KMS-11 (cell line): Measurements from ENCODE around the gene TLR6.

Source experiments
- H2AFZ ChIP-seq: fragments of 200-600 bp; sonication (generic); 2 replicates; pipeline ENCODE4 v1.6.1; 2016; ENCODE audit warnings: antibody characterized with exemption, mixed run types, low read depth
- H3K27ac ChIP-seq: fragments of 200-600 bp; sonication (generic); 2 replicates; pipeline ENCODE4 v1.6.1; 2016; ENCODE audit warnings: mild to moderate bottlenecking, mixed run types
- H3K27me3 ChIP-seq: fragments of 200-600 bp; sonication (generic); 2 replicates; pipeline ENCODE4 v1.6.1; 2017; ENCODE audit warnings: mild to moderate bottlenecking, low read depth, mixed run types, moderate library complexity; ENCODE audit not compliant: insufficient read depth
- H3K36me3 ChIP-seq: fragments of 200-600 bp; sonication (generic); 2 replicates; pipeline ENCODE4 v1.6.1; 2017; ENCODE audit warnings: mild to moderate bottlenecking, mixed run types; ENCODE audit not compliant: insufficient read depth
- H3K4me1 ChIP-seq: fragments of 200-600 bp; sonication (generic); 2 replicates; pipeline ENCODE4 v1.6.1; 2016; ENCODE audit warnings: mild to moderate bottlenecking, low read depth, mixed run types; ENCODE audit not compliant: poor library complexity, severe bottlenecking
- H3K4me2 ChIP-seq: fragments of 200-600 bp; sonication (generic); 2 replicates; pipeline ENCODE4 v1.7.0; 2016; ENCODE audit warnings: mild to moderate bottlenecking, mixed run types
- H3K4me3 ChIP-seq: fragments of 200-600 bp; sonication (generic); IDR thresholded peaks from 2 replicates; pipeline ENCODE4 v1.6.1; 2017; ENCODE audit warnings: low read depth, low read length, mixed read lengths; ENCODE audit not compliant: insufficient read depth
- H3K79me2 ChIP-seq: fragments of 200-600 bp; sonication (generic); 2 replicates; pipeline ENCODE4 v1.6.1; 2016; ENCODE audit warnings: low read depth, mixed run types; ENCODE audit not compliant: insufficient read depth
- H3K9ac ChIP-seq: fragments of 200-600 bp; sonication (generic); 2 replicates; pipeline ENCODE4 v1.6.1; 2016; ENCODE audit warnings: mild to moderate bottlenecking, mixed run types
- H4K20me1 ChIP-seq: fragments of 200-600 bp; sonication (generic); 2 replicates; pipeline ENCODE4 v1.6.1; 2016; ENCODE audit warnings: mild to moderate bottlenecking, mixed run types; ENCODE audit not compliant: insufficient read depth
- CTCF ChIP-seq: fragments of 200-600 bp; sonication (generic); conservative IDR thresholded peaks from 2 replicates; pipeline ENCODE4 v1.6.1; 2017; ENCODE audit warnings: low read depth, mild to moderate bottlenecking, antibody characterized with exemption, low read length, moderate library complexity, mixed read lengths

Gene TLR6

GRCh38 chr4:38834570-38834969, 22.0 kb downstream of the TLR6 start:
- Histone ChIP-seq H3K4me2 (no peak overlapping the region), H2AFZ (no peak overlapping the region), H3K4me3 (no peak overlapping the region), H3K4me1 (no peaks in the 10 kb centered on the region), H3K27me3 (no peaks in the 10 kb centered on the region), H4K20me1 (no peaks in the 10 kb centered on the region), H3K36me3 (no peaks in the 10 kb centered on the region), H3K79me2 (no peaks in the 10 kb centered on the region), H3K27ac (no peak overlapping the region), H3K9ac (no peak overlapping the region)
- TF ChIP-seq CTCF, result no peak

DNA sequence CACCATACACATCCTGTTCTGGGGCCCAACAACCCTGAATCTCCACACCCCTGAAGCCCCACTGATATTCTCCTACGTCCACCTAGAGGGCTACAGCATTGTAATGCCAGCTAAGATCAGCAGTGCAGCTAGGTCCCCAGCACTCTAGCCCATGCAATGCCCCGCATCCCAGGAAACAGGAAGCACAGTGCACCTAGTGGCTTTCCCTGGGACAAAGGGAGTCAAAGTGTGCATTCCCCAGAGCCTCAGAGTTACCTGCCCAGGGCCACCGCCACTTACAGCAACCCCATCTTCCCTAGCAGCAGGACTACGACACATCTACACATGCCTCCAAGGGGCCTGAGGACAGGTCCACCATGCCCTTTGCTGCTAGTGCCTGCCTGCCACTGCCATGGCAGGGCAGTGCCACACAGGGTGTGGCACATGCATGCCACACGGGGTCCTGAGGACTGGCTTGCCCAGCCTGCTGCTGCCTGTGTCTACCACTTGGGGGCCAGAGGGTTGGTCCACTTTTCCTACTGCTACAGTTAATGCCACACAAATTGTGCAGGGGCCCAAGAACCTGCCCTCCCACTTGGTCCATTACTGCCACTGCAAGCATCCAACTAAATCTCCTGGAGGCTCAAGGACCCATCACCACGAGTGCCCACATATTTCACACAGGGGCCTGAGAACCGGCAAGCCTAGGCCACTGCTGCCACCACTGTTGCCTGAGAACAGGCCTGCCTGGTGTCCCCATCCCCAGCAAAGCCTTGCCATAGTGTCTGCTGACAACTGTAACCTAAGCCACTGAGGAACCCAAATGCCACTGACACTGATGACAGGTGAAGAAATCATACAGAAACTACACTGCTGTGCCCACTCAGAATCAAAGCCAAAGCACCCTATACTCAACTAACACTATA, 23.7 kb downstream of the TLR6 start:
- no peak overlapping the region for H2AFZ ChIP-seq
- no peaks in the 10 kb centered on the region for H4K20me1 ChIP-seq
- no peaks in the 10 kb centered on the region for H3K27me3 ChIP-seq
- H3K9ac ChIP-seq, result no peak overlapping the region
- TF ChIP-seq CTCF, result no peak
- no peaks in the 10 kb centered on the region for H3K79me2 ChIP-seq
- no peaks in the 10 kb centered on the region for H3K36me3 ChIP-seq
- no peak overlapping the region for H3K27ac ChIP-seq
- H3K4me2 ChIP-seq, result no peak overlapping the region
- no peaks in the 10 kb centered on the region for H3K4me1 ChIP-seq
- no peak overlapping the region for H3K4me3 ChIP-seq

GRCh38 chr4:38832206-38832605, 24.4 kb downstream of the TLR6 start:
- H3K27me3 ChIP-seq, result no peaks in the 10 kb centered on the region
- no peak overlapping the region for H3K4me3 ChIP-seq
- H4K20me1 ChIP-seq, result no peaks in the 10 kb centered on the region
- H3K4me1 ChIP-seq, result no peaks in the 10 kb centered on the region
- H3K9ac ChIP-seq, result no peak overlapping the region
- no peaks in the 10 kb centered on the region for H3K36me3 ChIP-seq
- H3K79me2 ChIP-seq, result no peaks in the 10 kb centered on the region
- no peak for TF ChIP-seq CTCF
- H3K27ac ChIP-seq, result no peak overlapping the region
- no peak overlapping the region for H3K4me2 ChIP-seq
- no peak overlapping the region for H2AFZ ChIP-seq

DNA sequence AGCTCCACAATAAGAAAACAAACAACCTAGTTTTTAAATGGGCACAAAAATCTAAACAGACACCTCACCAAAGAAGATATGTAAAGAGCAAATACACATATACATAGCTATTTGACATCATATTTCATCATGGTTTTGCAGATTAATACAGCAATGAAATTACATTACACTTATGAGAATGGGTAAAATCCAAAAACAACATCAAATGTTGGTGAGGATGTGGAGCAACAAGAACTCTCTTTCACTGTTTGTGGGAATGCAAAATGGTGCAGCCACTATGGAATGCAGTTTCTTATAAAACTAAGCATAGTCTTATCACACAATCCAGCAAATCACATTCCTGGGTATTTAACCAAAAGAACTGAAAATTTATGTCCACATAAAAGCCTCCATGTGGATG, 25.0 kb downstream of the TLR6 start:
- TF ChIP-seq CTCF, result no peak
- no peak overlapping the region for H3K4me3 ChIP-seq
- H2AFZ ChIP-seq, result no peak overlapping the region
- no peaks in the 10 kb centered on the region for H3K4me1 ChIP-seq
- no peak overlapping the region for H3K9ac ChIP-seq
- no peaks in the 10 kb centered on the region for H3K27me3 ChIP-seq
- no peak overlapping the region for H3K4me2 ChIP-seq
- H4K20me1 ChIP-seq, result no peaks in the 10 kb centered on the region
- no peak overlapping the region for H3K27ac ChIP-seq
- no peaks in the 10 kb centered on the region for H3K79me2 ChIP-seq
- H3K36me3 ChIP-seq, result no peaks in the 10 kb centered on the region
